SK-N-SH (cell line): ENCODE data around the gene PIMREG. TPM values are rescaled to one million over a fixed set of nuclear protein-coding genes. Genes with fewer than 3 reads are reported as not detected.

Experiments used
- CTCF ChIA-PET: fragments of 300-600, 350-600 bp; formaldehyde crosslinking; extraction: SDS; loops from one replicate; lab custom pipeline; 2021; lab: Yijun Ruan, JAX
- POLR2A ChIA-PET: fragments of 350-600 bp; sonication (Branson Sonifier 250); formaldehyde crosslinking; extraction: SDS; loops from one replicate; lab custom pipeline; 2020; ENCODE audit warnings: antibody characterized with exemption, inconsistent platforms; lab: Yijun Ruan, JAX
- DNase-seq: peaks from one replicate; pipeline ENCODE4 v3.0.0; 2012
- H2AFZ ChIP-seq: fragments of 200-600 bp; sonication (generic); 2 replicates; pipeline ENCODE4 v1.8.1; 2016; ENCODE audit warnings: antibody characterized with exemption, mild to moderate bottlenecking, low read depth
- H3F3A ChIP-seq: fragments of 200-600 bp; sonication (generic); replicated peaks from 2 replicates; pipeline ENCODE3; 2016; ENCODE audit warnings: antibody characterized with exemption, mild to moderate bottlenecking; ENCODE audit not compliant: insufficient read depth
- H3K27ac ChIP-seq, 2 experiments: fragments of 200-500 bp in 1 of 2; fragments of 200-600 bp in 1 of 2; sonication (Bioruptor generic) in 1 of 2; sonication (generic), shearing (Covaris generic) in 1 of 2; 2 replicates each; pipeline versions ENCODE4 v1.5.1 to v1.6.1; 2014 to 2016; ENCODE audit warnings: low read depth in 2 of 2, inconsistent platforms in 1 of 2, low read length in 1 of 2, mild to moderate bottlenecking in 1 of 2, mixed read lengths in 1 of 2
- H3K27me3 ChIP-seq: fragments of 200-600 bp; sonication (generic), shearing (Covaris generic); 2 replicates; pipeline ENCODE4 v1.6.1; 2016; ENCODE audit warnings: mixed run types; ENCODE audit not compliant: insufficient read depth
- H3K36me3 ChIP-seq, 2 experiments: fragments of 200-500 bp in 1 of 2; fragments of 200-600 bp in 1 of 2; sonication (Bioruptor generic) in 1 of 2; sonication (generic) in 1 of 2; replicated peaks in 1 of 2; 2 replicates each; pipeline versions ENCODE3 to v1.5.1; 2014 to 2016; ENCODE audit warnings: low read length in 1 of 2, mild to moderate bottlenecking in 1 of 2; ENCODE audit not compliant: insufficient read depth in 2 of 2, control insufficient read depth in 1 of 2
- H3K4me1 ChIP-seq, 2 experiments: fragments of 200-500 bp in 1 of 2; fragments of 200-600 bp in 1 of 2; sonication (Bioruptor generic) in 1 of 2; sonication (generic), shearing (Covaris generic) in 1 of 2; 2 replicates each; pipeline versions ENCODE4 v1.5.1 to v1.6.1; 2014 to 2016; ENCODE audit warnings: low read depth in 1 of 2, low read length in 1 of 2, mixed run types in 1 of 2; ENCODE audit not compliant: insufficient read depth in 2 of 2, control insufficient read depth in 1 of 2
- H3K4me2 ChIP-seq: fragments of 200-600 bp; sonication (generic), shearing (Covaris generic); 2 replicates; pipeline ENCODE4 v1.6.1; 2017; ENCODE audit warnings: mixed run types
- H3K4me3 ChIP-seq, 2 experiments: fragments of 200-500 bp in 1 of 2; fragments of 200-600 bp in 1 of 2; sonication (Bioruptor generic) in 1 of 2; sonication (generic), shearing (Covaris generic) in 1 of 2; 2 replicates each; pipeline versions ENCODE4 v1.5.1 to v1.8.1; 2014 to 2016; ENCODE audit warnings: low read depth in 2 of 2, inconsistent platforms in 1 of 2, low read length in 1 of 2, mild to moderate bottlenecking in 1 of 2, mixed read lengths in 1 of 2, moderate library complexity in 1 of 2
- H3K79me2 ChIP-seq: fragments of 200-600 bp; sonication (generic); 2 replicates; pipeline ENCODE4 v1.8.1; 2017; ENCODE audit warnings: mild to moderate bottlenecking; ENCODE audit not compliant: insufficient read depth
- H3K9ac ChIP-seq: fragments of 200-600 bp; sonication (generic); 2 replicates; pipeline ENCODE4 v1.6.1; 2017; ENCODE audit warnings: mixed run types
- H3K9me2 ChIP-seq: fragments of 200-600 bp; sonication (generic); 2 replicates; pipeline ENCODE4 v1.6.1; 2017; ENCODE audit warnings: mixed run types
- H3K9me3 ChIP-seq: fragments of 200-600 bp; sonication (generic); 2 replicates; pipeline ENCODE4 v1.6.1; 2017; ENCODE audit warnings: mixed run types, mild to moderate bottlenecking, moderate library complexity
- H4K20me1 ChIP-seq: fragments of 200-600 bp; sonication (generic); 2 replicates; pipeline ENCODE4 v1.6.1; 2017; ENCODE audit warnings: mild to moderate bottlenecking, mixed run types; ENCODE audit not compliant: insufficient read depth
- ELF1 ChIP-seq: IDR thresholded peaks from 2 replicates; pipeline ENCODE4 v1.4.0; 2012
- EP300 ChIP-seq, 2 experiments: IDR thresholded peaks; 2 replicates each; pipeline versions ENCODE4 v1.4.0 to v1.6.1; 2012; ENCODE audit warnings: borderline replicate concordance in 1 of 2, low read depth in 1 of 2, low read length in 1 of 2
- FOXJ3 ChIP-seq: sonication (generic); formaldehyde crosslinking; IDR thresholded peaks from 2 replicates; pipeline ENCODE4 v1.5.1; 2020; ENCODE audit warnings: mild to moderate bottlenecking, missing genetic modification reagents
- GABPA ChIP-seq: IDR thresholded peaks from 2 replicates; pipeline ENCODE4 v1.4.0; 2012; ENCODE audit warnings: low read depth, mild to moderate bottlenecking
- GATA2 ChIP-seq: sonication (generic); formaldehyde crosslinking; IDR thresholded peaks from 2 replicates; pipeline ENCODE4 v1.5.0; 2020; ENCODE audit warnings: mild to moderate bottlenecking, missing genetic modification reagents
- JUND ChIP-seq: IDR thresholded peaks from 2 replicates; pipeline ENCODE4 v1.4.0; 2012
- NFIC ChIP-seq: IDR thresholded peaks from 2 replicates; pipeline ENCODE4 v1.4.0; 2012; ENCODE audit warnings: borderline replicate concordance
- NRF1 ChIP-seq: IDR thresholded peaks from 2 replicates; pipeline ENCODE4 v1.6.1; 2012; ENCODE audit warnings: low read depth, mild to moderate bottlenecking, low read length
- POLR2AphosphoS5 ChIP-seq: IDR thresholded peaks from 2 replicates; pipeline ENCODE4 v1.6.1; 2012; ENCODE audit warnings: low read depth, low read length
- RAD21 ChIP-seq: IDR thresholded peaks from 2 replicates; pipeline ENCODE4 v1.6.1; 2012; ENCODE audit warnings: mild to moderate bottlenecking, low read length
- RCOR1 ChIP-seq: fragments of 150-350 bp; IDR thresholded peaks from 2 replicates; pipeline ENCODE4 v1.6.1; 2017; ENCODE audit warnings: antibody characterized with exemption, low read length
- SIN3A ChIP-seq: IDR thresholded peaks from 2 replicates; pipeline ENCODE4 v1.6.1; 2012; ENCODE audit warnings: low read depth, mild to moderate bottlenecking, low read length, moderate library complexity, borderline replicate concordance
- SMC3 ChIP-seq: IDR thresholded peaks from 2 replicates; pipeline ENCODE4 v1.6.1; 2012; ENCODE audit warnings: low read depth, low read length, improper control_type of control experiment
- TAF1 ChIP-seq: IDR thresholded peaks from 2 replicates; pipeline ENCODE4 v1.6.1; 2012; ENCODE audit warnings: low read depth, mild to moderate bottlenecking, low read length, moderate library complexity, borderline replicate concordance
- TEAD4 ChIP-seq: IDR thresholded peaks from 2 replicates; pipeline ENCODE4 v1.4.0; 2012; ENCODE audit warnings: mild to moderate bottlenecking, borderline replicate concordance; ENCODE audit not compliant: insufficient read depth
- WGBS: methylation state at CpG from one replicate; pipeline ENCODE4 v1.1.6; 2017; ENCODE audit warnings: low lambda C conversion rate; 5-methylcytosine and 5-hydroxymethylcytosine counted together
- polyA plus RNA-seq, 3 experiments: library from polyadenylated mRNA; depleted of rRNA; stranded (reverse); fragments of >200 nt; gene quantifications; 2 replicates each; pipeline ENCODE4 v1.2.3, GENCODE V29; 2012
- TF ChIP-seq, protein P1 (sequence below): IDR thresholded peaks from 2 replicates; pipeline ENCODE4 v1.4.0; 2012; ENCODE audit warnings: low read depth
- TF ChIP-seq, protein P2 (sequence below): IDR thresholded peaks from 2 replicates; pipeline ENCODE4; 2012
- TF ChIP-seq, protein P3 (sequence below): IDR thresholded peaks from 2 replicates; pipeline ENCODE4 v1.4.0; 2012; ENCODE audit warnings: low read depth, borderline replicate concordance

The PIMREG gene
- polyA plus RNA-seq, 1 of the 3 experiments (the other 2 are of a cell fraction): 19.6 TPM

DNA sequence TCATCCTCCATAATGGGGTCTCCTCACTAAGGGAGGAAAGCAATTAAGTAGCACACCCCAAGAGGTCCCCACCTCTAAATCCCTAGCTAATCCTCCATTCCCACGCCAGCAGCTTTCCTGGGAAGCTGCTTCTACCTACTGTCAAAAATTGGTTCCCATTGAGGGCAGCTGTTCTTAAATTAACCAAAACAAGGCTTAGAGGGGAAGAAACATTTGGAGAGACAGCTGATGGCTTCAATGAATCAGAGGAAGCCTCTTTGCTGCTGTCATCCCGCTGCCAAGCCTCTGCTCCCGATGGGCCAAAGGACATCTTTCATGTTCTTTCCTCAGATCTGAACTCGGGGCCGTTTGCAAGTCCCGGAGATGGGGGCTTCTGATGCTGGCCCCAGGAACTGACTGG lies 36.0 kb upstream of the PIMREG start (continued):
- no peak for TF ChIP-seq RAD21
- no peak for TF ChIP-seq EP300 (IDR thresholded peaks at IDR 0.05; ENCODE audit: borderline replicate concordance in 1 of 2, low read depth in 1 of 2, low read length in 1 of 2)
- TF ChIP-seq, protein P1, sequence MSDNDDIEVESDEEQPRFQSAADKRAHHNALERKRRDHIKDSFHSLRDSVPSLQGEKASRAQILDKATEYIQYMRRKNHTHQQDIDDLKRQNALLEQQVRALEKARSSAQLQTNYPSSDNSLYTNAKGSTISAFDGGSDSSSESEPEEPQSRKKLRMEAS: no peak
- no peak for TF ChIP-seq FOXJ3 (CRISPR knock-in tag)

DNA sequence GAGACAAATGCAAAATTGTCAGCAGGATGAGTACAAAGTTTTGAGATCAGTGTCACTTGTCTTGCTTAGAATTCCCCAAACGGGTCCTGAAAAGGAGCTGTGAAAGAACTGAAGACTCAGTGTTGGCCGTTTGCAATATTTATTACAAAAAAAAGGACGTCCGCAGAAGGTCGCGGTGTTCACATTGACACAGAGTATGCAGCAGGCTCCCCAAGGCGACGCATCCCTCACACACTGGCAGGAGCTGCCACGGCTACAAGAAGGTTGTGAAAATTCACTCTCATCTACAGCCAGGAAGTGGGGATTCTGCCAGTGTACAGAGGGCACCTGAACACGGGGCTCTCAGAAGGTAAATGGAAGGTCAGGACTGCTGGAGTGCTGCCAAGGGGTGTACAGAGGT lies 35.5 kb upstream of the PIMREG start:
- no peak overlapping the region for H3K4me2 ChIP-seq
- H3K4me1 ChIP-seq: no peaks in the 10 kb centered on the region
- H3K36me3 ChIP-seq: no peaks in the 10 kb centered on the region
- no peak overlapping the region for H2AFZ ChIP-seq
- peaks cover 66% of the 10 kb centered on the region for H3K27me3 ChIP-seq
- no peak overlapping the region for H3K4me3 ChIP-seq
- ChIA-PET CTCF (no interaction called here), POLR2A (no interaction called here)
- H3K79me2 ChIP-seq: no peaks in the 10 kb centered on the region
- WGBS: 25% methylated on average over 10 of the region's 10 CpGs
- H3F3A ChIP-seq: no peaks in the 10 kb centered on the region
- DNase-seq: no peak
- no peaks in the 10 kb centered on the region for H3K9me2 ChIP-seq
- H4K20me1 ChIP-seq: no peaks in the 10 kb centered on the region
- TF ChIP-seq POLR2AphosphoS5 (no peak), RCOR1 (no peak), ELF1 (no peak), GATA2 (CRISPR knock-in tag) (no peak), NRF1 (no peak), GABPA (no peak), TAF1 (no peak), SMC3 (no peak), TEAD4 (no peak), RAD21 (no peak), SIN3A (no peak), FOXJ3 (CRISPR knock-in tag) (no peak), NFIC (no peak), JUND (no peak)
- TF ChIP-seq, protein P2, sequence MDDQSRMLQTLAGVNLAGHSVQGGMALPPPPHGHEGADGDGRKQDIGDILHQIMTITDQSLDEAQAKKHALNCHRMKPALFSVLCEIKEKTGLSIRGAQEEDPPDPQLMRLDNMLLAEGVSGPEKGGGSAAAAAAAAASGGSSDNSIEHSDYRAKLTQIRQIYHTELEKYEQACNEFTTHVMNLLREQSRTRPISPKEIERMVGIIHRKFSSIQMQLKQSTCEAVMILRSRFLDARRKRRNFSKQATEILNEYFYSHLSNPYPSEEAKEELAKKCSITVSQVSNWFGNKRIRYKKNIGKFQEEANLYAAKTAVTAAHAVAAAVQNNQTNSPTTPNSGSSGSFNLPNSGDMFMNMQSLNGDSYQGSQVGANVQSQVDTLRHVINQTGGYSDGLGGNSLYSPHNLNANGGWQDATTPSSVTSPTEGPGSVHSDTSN: no peak
- TF ChIP-seq, protein P1: no peak
- TF ChIP-seq, protein P3, sequence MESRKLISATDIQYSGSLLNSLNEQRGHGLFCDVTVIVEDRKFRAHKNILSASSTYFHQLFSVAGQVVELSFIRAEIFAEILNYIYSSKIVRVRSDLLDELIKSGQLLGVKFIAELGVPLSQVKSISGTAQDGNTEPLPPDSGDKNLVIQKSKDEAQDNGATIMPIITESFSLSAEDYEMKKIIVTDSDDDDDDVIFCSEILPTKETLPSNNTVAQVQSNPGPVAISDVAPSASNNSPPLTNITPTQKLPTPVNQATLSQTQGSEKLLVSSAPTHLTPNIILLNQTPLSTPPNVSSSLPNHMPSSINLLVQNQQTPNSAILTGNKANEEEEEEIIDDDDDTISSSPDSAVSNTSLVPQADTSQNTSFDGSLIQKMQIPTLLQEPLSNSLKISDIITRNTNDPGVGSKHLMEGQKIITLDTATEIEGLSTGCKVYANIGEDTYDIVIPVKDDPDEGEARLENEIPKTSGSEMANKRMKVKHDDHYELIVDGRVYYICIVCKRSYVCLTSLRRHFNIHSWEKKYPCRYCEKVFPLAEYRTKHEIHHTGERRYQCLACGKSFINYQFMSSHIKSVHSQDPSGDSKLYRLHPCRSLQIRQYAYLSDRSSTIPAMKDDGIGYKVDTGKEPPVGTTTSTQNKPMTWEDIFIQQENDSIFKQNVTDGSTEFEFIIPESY: no peak
- no peaks in the 10 kb centered on the region for H3K9me3 ChIP-seq
- no peak overlapping the region for H3K27ac ChIP-seq
- no peak overlapping the region for H3K9ac ChIP-seq
